Thoracic aorta (tissue), 2 donors: ENCODE measurements around the gene EBI3. TPM values are rescaled to one million over a fixed set of nuclear protein-coding genes. Genes with fewer than 3 reads are reported as not detected.
A peak's percentile ranks its signal among the peaks of the same experiment; 100 is the strongest.
"Not testable (repeated sequence)": the region's sequence is repeated elsewhere in the genome, so short reads cannot be mapped to it uniquely, and the experiment has no call there.

ENCODE experiments used
- ATAC-seq: fragments of 150-250 bp; one replicate; pipeline ENCODE4 v1.8.0; 2017; ENCODE audit warnings: low read depth; ENCODE audit not compliant: insufficient number of reproducible peaks, low FRiP score
- DNase-seq: peaks from one replicate; pipeline ENCODE4 v3.0.0-alpha.2; 2020; ENCODE audit warnings: low spot score
- H3K27ac ChIP-seq, 2 donors: fragments of 200-600 bp; sonication (generic); 1 replicate in 1 of 2; 2 replicates in 1 of 2; pipeline ENCODE4 v1.5.1; 2016; ENCODE audit warnings: mild to moderate bottlenecking in 2 of 2, moderate library complexity in 2 of 2
- H3K27me3 ChIP-seq: fragments of 200-600 bp; sonication (generic); replicated peaks from 2 replicates; pipeline ENCODE4 v1.6.0; 2016; ENCODE audit warnings: mild to moderate bottlenecking; ENCODE audit not compliant: insufficient read depth
- H3K36me3 ChIP-seq: fragments of 200-600 bp; sonication (generic); one replicate; pipeline ENCODE4 v1.5.1; 2016
- H3K4me1 ChIP-seq, 2 donors: fragments of 200-600 bp; sonication (generic); 1 replicate in 1 of 2; 2 replicates in 1 of 2; pipeline versions ENCODE4 v1.5.1 to v1.6.0; 2016; ENCODE audit warnings: low read depth in 2 of 2, mild to moderate bottlenecking in 1 of 2; ENCODE audit not compliant: control insufficient read depth in 1 of 2
- H3K4me3 ChIP-seq: fragments of 200-600 bp; sonication (generic); 2 replicates; pipeline ENCODE4 v1.5.1; 2016; ENCODE audit warnings: mild to moderate bottlenecking
- H3K9me3 ChIP-seq: fragments of 200-600 bp; sonication (generic); 2 replicates; pipeline ENCODE4 v1.5.1; 2016
- CTCF ChIP-seq: fragments of 200-600 bp; sonication (generic); IDR thresholded peaks from one replicate; pipeline ENCODE4 v1.5.1; 2019; ENCODE audit warnings: antibody characterized with exemption
- total RNA-seq, 2 donors: library from RNA; depleted of rRNA; stranded (reverse); fragments of >200 nt; gene quantifications; one replicate each; pipeline versions ENCODE4 v1.1.0 to v1.2.3, GENCODE V29; 2016

EBI3 gene
- total RNA-seq, 2 donors from 2014 or later = 1.9 to 16.1 TPM

- Histone ChIP-seq H3K27me3 (no peaks in the 10 kb centered on the region), H3K4me1 (peaks cover 0 to 3% of the 10 kb centered on the region in 2 donors), H3K36me3 (no peaks in the 10 kb centered on the region), H3K27ac (no peak overlapping the region), H3K9me3 (no peaks in the 10 kb centered on the region), H3K4me3 (no peak overlapping the region)
- peak; percentile 44 for TF ChIP-seq CTCF
- DNase-seq = no peak
- ATAC-seq = no peak
Observed at GRCh38 chr19:4233282-4233853, 4.0 kb downstream of the EBI3 start.

GRCh38 chr19:4234142-4234861 is 5.0 kb downstream of the EBI3 start:
- ATAC-seq (no peak), DNase-seq (no peak)
- Histone ChIP-seq H3K27me3 (no peaks in the 10 kb centered on the region), H3K4me1 (no peaks in the 10 kb centered on the region), H3K36me3 (no peaks in the 10 kb centered on the region), H3K4me3 (no peak overlapping the region), H3K27ac (no peak overlapping the region), H3K9me3 (no peaks in the 10 kb centered on the region)
- no peak for TF ChIP-seq CTCF

GRCh38 chr19:4234862-4235201 is 5.5 kb downstream of the EBI3 start:
- no peaks in the 10 kb centered on the region for H3K4me1 ChIP-seq
- DNase-seq (no peak), ATAC-seq (no peak)
- TF ChIP-seq CTCF = no peak
- no peak overlapping the region for H3K27ac ChIP-seq
- H3K9me3 ChIP-seq = no peaks in the 10 kb centered on the region
- no peak overlapping the region for H3K4me3 ChIP-seq
- no peaks in the 10 kb centered on the region for H3K36me3 ChIP-seq
- no peaks in the 10 kb centered on the region for H3K27me3 ChIP-seq

- H3K27me3 ChIP-seq, ATAC-seq, DNase-seq: not testable (repeated sequence)
Observed at GRCh38 chr19:4237510-4237909, 8.2 kb downstream of the EBI3 start.

GRCh38 chr19:4238831-4239230 is 9.5 kb downstream of the EBI3 start:
- no peak for TF ChIP-seq CTCF
- H3K9me3 ChIP-seq = no peaks in the 10 kb centered on the region
- H3K4me1 ChIP-seq = no peaks in the 10 kb centered on the region
- no peaks in the 10 kb centered on the region for H3K36me3 ChIP-seq
- H3K27ac ChIP-seq = no peak overlapping the region
- no peak for DNase-seq
- no peak overlapping the region for H3K4me3 ChIP-seq
- ATAC-seq = no peak
- H3K27me3 ChIP-seq = no peaks in the 10 kb centered on the region

More at GRCh38 chr19:4237510-4237909, 8.2 kb downstream of the EBI3 start:
- not testable (repeated sequence) for H3K4me3 ChIP-seq, H3K9me3 ChIP-seq, H3K4me1 ChIP-seq, H3K27ac ChIP-seq, H3K36me3 ChIP-seq
